ENCODE measurements around the gene SYT12. TPM values are rescaled to one million over a fixed set of nuclear protein-coding genes. Genes with fewer than 3 reads are reported as not detected.
A peak's percentile ranks its signal among the peaks of the same experiment; 100 is the strongest.

SYT12 gene
- total RNA-seq, 2 donors from 2014 or later = 0.91 to 1.1 TPM

- no peak overlapping the region for H3K27ac ChIP-seq (ENCODE audit: low read depth, low read length)
- peak overlapping the region; percentile 27 for H3K4me3 ChIP-seq (ENCODE audit: low read length)
- 90 to 96% methylated on average over 11 to 14 of the region's 14 CpGs for WGBS, 2 experiments (ENCODE audit: insufficient coverage in 1 of 2, insufficient read length in 1 of 2)
- TF ChIP-seq CTCF (conservative IDR thresholded peaks at IDR 0.05) = no peak
- no peaks in the 10 kb centered on the region for H3K9me3 ChIP-seq (ENCODE audit: control insufficient read depth, low read length)
- H3K36me3 ChIP-seq (ENCODE audit: control insufficient read depth, insufficient read depth, low read length) = no peaks in the 10 kb centered on the region
- Mint-ChIP-seq H3K4me3 (no peak overlapping the region), H3K27me3 (ENCODE audit: insufficient read depth) (no peaks in the 10 kb centered on the region), H3K4me1 (peaks cover 8% of the 10 kb centered on the region), H3K27ac (no peak overlapping the region), H3K36me3 (ENCODE audit: low read depth) (no peaks in the 10 kb centered on the region), H3K9me3 (no peaks in the 10 kb centered on the region)
- no peak overlapping the region for H3K9ac ChIP-seq (ENCODE audit: extremely low read depth, low read length, poor library complexity, severe bottlenecking)
- DNase-seq = peak; percentile 86
- H3K27me3 ChIP-seq (ENCODE audit: control insufficient read depth, insufficient read depth, low read length, poor library complexity, severe bottlenecking) = no peaks in the 10 kb centered on the region
- no peaks in the 10 kb centered on the region for H3K4me1 ChIP-seq (ENCODE audit: control insufficient read depth, insufficient read depth, low read length)
These were observed 16.7 kb upstream of the SYT12 start for GRCh38 chr11:67006029-67006884.

- H3K4me1 Mint-ChIP-seq = peaks cover 6% of the 10 kb centered on the region
- Histone ChIP-seq H3K9ac (ENCODE audit: extremely low read depth, low read length, poor library complexity, severe bottlenecking) (no peak overlapping the region), H3K9me3 (ENCODE audit: control insufficient read depth, low read length) (no peaks in the 10 kb centered on the region), H3K4me1 (ENCODE audit: control insufficient read depth, insufficient read depth, low read length) (no peaks in the 10 kb centered on the region), H3K4me3 (ENCODE audit: low read length) (peak overlapping the region; percentile 27), H3K27me3 (ENCODE audit: control insufficient read depth, insufficient read depth, low read length, poor library complexity, severe bottlenecking) (no peaks in the 10 kb centered on the region), H3K36me3 (ENCODE audit: control insufficient read depth, insufficient read depth, low read length) (no peaks in the 10 kb centered on the region), H3K27ac (ENCODE audit: low read depth, low read length) (no peak overlapping the region)
- H3K27me3 Mint-ChIP-seq (ENCODE audit: insufficient read depth) = no peaks in the 10 kb centered on the region
- H3K9me3 Mint-ChIP-seq = no peaks in the 10 kb centered on the region
- no peak for TF ChIP-seq CTCF (conservative IDR thresholded peaks at IDR 0.05)
- H3K4me3 Mint-ChIP-seq = no peak overlapping the region
- peak overlapping the region; percentile 77 for H3K27ac Mint-ChIP-seq
- DNase-seq = no peak
- no peaks in the 10 kb centered on the region for H3K36me3 Mint-ChIP-seq (ENCODE audit: low read depth)
- 95 to 100% methylated on average over 6 of the region's 7 CpGs for WGBS, 2 experiments (ENCODE audit: insufficient coverage in 1 of 2, insufficient read length in 1 of 2)
These were observed 15.8 kb upstream of the SYT12 start for GRCh38 chr11:67007126-67007525.

- no peak for DNase-seq
- no peak for TF ChIP-seq CTCF (conservative IDR thresholded peaks at IDR 0.05)
- Histone ChIP-seq H3K4me3 (ENCODE audit: low read length) (no peak overlapping the region), H3K9me3 (ENCODE audit: control insufficient read depth, low read length) (no peaks in the 10 kb centered on the region), H3K27me3 (ENCODE audit: control insufficient read depth, insufficient read depth, low read length, poor library complexity, severe bottlenecking) (no peaks in the 10 kb centered on the region), H3K9ac (ENCODE audit: extremely low read depth, low read length, poor library complexity, severe bottlenecking) (no peak overlapping the region), H3K36me3 (ENCODE audit: control insufficient read depth, insufficient read depth, low read length) (no peaks in the 10 kb centered on the region), H3K27ac (ENCODE audit: low read depth, low read length) (no peak overlapping the region), H3K4me1 (ENCODE audit: control insufficient read depth, insufficient read depth, low read length) (no peaks in the 10 kb centered on the region)
- Mint-ChIP-seq H3K9me3 (no peaks in the 10 kb centered on the region), H3K4me1 (no peaks in the 10 kb centered on the region), H3K27ac (no peak overlapping the region), H3K27me3 (ENCODE audit: insufficient read depth) (no peaks in the 10 kb centered on the region), H3K4me3 (no peak overlapping the region), H3K36me3 (ENCODE audit: low read depth) (no peaks in the 10 kb centered on the region)
- 94 to 95% methylated on average over 2 to 7 of the region's 7 CpGs for WGBS, 2 experiments (ENCODE audit: insufficient coverage in 1 of 2, insufficient read length in 1 of 2)
These were observed 12.5 kb upstream of the SYT12 start for GRCh38 chr11:67010296-67010905.

All from endodermal cell (in vitro differentiated cells).